Renal pelvis (tissue), 4 donors: Measurements from ENCODE around the gene CRACDL. TPM values are rescaled to one million over a fixed set of nuclear protein-coding genes. Genes with fewer than 3 reads are reported as not detected.

ENCODE experiments used
- DNase-seq: peaks from one replicate; pipeline ENCODE4 v3.0.0-alpha.2; 2013
- polyA plus RNA-seq, 3 donors: library from polyadenylated mRNA; unstranded; fragments of 120-200 nt; gene quantifications; one replicate each; pipeline ENCODE4 v1.2.1, GENCODE V29; 2013; ENCODE audit not compliant: insufficient read length in 3 of 3

CRACDL gene
- polyA plus RNA-seq, 3 donors: 3.0 to 3.4 (median 3.0) TPM

GRCh38 chr2:98825404-98825803, 110.6 kb downstream of the CRACDL start:
- DNase-seq: no peak

DNA sequence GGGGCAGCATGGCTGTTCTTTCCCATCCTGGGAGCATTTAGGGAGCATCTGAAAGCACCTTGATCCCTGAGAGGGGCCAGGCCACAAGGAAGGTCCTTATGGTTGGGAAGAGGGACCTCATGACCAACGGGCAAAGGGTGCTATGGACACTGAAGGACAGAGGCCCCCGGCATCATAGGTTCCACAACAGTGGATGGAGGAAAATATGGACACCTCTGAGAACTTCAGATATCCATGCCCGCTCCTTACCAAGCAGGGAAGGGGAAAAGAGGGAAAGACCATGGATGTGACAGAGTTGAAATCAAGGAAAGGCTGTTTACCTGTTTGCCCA, 111.0 kb downstream of the CRACDL start:
- DNase-seq: no peak

GRCh38 chr2:98824256-98825019, 111.6 kb downstream of the CRACDL start:
- no peak for DNase-seq

DNA sequence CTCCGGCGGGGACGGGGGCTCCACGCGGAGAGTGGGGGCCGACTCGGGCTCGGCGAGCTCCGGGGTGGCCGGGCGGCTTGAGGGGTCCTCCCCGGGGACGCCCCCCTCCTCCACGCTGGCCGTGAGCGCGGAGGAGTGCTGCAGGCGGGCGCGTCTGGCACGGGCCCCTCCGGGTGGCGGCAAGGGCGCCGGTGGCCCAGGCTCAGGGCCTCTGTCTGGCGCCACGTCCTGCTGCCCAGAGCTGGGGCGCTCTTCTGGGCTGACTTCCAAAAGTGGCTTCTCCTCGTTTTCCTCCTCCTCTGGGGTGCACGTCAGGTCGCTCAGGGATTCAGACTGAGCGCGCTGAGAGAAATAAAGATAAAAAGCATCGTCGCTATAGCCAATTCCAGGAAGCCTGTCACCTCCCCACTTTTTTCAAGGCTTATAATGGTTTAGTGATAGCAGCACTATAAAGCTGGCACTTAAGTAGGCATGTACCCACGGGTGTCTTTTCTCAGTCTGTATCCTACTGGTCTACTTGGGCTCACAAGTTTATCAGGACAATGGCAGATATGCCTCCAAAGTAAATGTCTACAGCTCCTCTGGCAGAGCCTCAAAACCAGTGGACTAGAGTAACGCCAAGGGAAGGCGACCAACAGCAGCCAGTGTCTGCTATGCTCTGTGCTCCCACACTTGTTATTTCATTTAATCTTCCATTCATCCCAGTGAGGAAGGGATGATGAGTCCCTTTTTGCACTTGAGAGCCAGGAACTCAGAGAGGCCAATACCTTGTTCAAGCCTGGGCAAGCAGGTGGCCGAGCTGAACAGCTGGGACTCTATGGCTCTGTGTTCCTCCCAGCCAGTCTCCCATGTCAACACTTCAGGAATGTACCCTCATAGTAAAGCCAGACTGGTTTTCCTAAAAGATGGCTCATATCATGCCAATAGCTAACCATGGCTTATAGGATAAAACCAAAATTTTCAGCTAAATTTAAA, 112.5 kb downstream of the CRACDL start:
- DNase-seq: no peak

DNA sequence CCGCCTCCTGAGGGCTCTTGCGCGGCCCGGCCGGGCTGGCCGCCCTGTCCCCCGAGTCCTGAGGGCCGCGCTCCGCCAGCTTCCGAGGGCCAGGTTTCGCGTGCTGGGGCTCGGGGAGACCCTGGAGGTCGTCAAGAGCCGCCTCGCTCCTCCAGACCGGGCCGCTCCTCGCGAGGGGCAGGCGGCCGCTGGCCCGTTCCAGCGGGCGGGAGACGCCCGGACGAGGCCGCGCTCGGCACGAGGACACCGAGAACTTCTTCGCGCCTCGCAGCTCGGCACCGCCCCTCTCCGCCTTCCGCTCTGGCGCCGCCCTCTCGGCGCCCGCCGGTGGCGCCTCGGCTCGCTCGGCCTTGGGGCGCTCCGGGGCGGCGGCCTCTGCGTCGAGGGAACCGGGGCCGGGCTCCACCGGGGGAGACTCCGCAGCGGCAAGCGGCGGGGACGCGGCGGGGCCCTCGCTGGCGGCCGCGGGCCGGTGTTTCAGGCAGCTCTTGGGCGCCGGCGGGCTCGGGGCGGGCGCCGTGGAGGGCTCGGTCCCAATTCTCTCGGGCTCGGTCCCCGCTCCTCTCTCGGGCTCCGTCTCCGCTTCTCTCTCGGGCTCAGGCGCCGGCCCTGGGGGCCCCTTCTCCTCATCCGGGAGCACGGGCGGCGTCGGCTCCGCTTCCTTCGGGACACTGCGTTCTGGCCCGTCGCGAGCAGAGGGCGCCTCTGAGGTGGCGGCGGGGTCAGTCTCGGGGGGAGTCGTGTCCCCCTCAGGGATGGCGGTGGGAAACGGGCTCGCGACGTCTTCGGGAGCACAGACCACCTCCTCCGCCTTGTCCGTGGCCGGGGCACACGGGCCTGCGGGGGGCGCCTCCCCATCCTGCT, 113.5 kb downstream of the CRACDL start:
- peak; percentile 46 for DNase-seq

DNA sequence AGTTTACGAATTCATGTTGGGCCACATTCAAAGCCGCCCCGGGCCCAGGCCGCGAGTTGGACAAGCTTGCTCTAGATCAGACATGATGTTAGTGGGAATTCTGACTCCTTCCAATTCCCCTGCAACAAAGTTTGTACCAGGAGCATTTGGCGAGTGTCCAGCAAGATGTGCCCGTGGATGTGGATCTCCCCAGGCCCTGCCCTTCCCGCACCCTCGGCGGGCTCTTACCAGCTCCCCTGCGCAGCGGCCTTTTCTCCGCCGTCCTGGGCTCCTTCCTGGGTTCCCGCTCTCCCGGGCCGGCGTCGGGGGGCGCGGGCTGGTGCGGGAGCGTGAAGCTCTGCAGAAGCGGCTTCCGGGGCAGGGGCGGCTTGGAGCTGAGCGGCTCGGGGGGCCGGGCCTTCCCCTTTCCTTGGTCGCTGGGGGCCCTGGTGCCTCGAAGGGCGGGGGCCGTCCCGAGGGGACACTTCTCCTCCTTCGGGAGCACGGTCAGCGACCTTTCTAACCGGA, 114.3 kb downstream of the CRACDL start:
- DNase-seq: no peak

GRCh38 chr2:98819231-98819766, 116.7 kb downstream of the CRACDL start:
- no peak for DNase-seq

DNA sequence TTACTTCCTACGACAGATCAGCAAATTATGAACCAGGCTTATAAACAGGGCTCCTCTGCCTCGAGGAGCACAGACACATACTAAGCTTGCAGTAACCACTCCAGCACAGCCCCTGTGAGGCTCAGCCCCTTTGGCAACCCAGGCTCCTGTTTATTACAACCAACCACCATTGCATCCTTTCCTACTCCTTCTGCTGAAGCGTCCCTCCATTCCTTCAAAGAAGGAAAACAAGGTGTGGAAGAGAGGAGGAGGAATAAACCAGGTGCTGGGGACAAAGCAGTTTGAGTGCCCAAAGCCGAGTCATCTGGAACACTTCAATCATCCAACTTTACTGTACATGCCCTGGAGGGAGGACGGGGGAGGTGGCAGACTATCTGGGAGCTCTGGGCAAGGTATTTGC, 117.9 kb downstream of the CRACDL start:
- no peak for DNase-seq

GRCh38 chr2:98816281-98816680, 119.7 kb downstream of the CRACDL start:
- no peak for DNase-seq

- DNase-seq: no peak
Observed at GRCh38 chr2:98815795-98816194, 120.2 kb downstream of the CRACDL start.

- no peak for DNase-seq
Observed at GRCh38 chr2:98811766-98812165, 124.3 kb downstream of the CRACDL start.

GRCh38 chr2:98810588-98810928, 125.5 kb downstream of the CRACDL start:
- DNase-seq: no peak

GRCh38 chr2:98809878-98810587, 126.0 kb downstream of the CRACDL start:
- DNase-seq: no peak

- DNase-seq: no peak
Observed at GRCh38 chr2:98809116-98809515, 126.9 kb downstream of the CRACDL start.

DNA sequence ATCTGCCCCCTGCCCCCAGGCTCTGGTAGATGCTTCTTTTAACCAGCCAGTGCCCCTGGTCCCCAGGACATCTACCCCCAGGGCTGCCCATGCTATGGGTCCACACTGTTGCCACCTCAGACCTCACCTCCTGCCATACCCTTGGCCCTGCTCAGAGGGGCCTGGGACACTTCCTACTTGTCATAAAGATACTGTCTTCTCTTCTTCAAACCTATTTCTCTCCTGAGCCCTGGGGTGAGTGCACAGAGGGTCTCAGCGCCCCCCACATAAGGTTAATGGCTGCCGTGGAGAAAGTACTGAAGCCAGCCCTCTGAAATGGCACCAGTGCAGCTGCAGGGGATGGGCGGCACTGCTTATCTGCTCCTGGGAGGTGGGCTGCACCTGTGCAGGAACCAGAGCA, 127.5 kb downstream of the CRACDL start:
- DNase-seq: no peak

DNA sequence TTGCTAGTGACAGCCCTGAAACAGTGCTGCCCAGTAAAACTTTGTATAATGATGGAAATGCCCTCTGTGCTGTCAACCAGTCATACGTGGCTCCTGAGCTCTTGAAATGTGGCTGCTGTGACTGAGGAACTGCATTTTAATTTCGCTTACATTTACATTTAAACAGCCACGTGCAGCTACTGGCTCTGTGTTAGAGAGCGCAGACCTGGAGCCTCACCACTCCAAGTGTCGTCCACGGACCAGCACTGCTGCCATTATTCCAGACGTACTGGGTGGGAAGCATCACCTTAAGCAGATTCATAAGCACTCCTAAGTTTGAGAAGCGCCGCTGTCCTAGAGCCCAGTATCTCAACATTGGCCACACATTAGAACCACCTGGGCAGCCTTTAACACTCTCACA, 128.1 kb downstream of the CRACDL start:
- DNase-seq: no peak

GRCh38 chr2:98807221-98807620, 128.8 kb downstream of the CRACDL start:
- no peak for DNase-seq

DNA sequence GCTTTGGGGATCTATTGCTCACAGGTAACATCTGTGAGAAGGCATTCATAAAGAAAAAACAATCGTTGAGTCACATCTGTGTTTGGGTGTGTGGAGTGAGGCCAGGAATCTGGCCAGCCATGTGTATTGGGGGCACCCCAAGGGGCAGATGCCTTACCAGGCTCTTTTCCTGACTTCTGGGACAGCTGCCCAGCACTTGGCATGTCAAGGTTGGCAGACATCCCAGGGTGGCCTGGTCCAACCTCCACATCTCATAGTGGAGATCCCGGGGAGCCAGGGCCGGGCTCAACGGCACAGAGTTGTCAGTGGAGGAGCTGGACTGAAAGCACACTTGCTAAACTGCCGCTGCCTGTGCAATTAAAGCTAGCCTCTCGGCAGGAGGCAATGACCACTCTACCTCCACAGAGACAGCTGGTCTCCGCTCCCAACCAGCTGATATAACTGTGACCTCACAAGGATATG, 129.8 kb downstream of the CRACDL start:
- DNase-seq: no peak

DNA sequence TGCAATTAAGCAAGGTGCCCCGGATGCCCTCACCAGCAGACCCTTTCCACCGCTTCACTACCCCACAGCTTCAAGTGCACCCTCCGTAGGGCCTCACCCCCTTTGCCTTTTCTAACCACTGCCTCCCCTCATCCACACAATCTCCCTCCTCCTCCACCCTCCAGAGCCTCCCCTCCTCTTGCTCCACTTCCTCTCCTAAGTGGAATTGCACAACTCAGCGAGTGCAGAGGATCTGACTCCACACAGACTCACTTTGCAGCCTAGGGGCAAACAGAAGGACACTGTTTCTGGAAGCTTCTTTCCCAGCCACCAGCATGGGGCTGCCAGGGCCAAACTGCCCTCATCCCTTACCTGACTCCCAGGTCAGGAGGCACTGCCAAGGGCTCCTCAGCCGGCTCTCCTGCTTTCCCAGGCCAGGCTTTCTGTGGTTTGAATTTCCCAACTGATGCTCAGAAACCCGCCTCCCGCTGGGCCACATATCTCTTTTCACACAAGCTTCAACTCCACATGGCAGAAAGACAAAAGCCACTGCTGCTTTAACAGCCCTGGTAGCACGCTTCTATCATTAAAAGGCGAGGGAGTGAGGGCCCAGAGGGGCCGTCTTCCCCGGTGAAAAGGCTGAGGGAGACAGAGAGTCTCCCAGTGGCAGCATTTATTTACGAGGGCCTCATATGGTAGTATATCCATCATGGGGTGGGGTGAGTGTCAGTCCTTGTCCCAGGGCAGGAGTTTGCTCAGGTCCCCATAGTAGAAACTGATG, 130.4 kb downstream of the CRACDL start:
- DNase-seq: no peak

DNA sequence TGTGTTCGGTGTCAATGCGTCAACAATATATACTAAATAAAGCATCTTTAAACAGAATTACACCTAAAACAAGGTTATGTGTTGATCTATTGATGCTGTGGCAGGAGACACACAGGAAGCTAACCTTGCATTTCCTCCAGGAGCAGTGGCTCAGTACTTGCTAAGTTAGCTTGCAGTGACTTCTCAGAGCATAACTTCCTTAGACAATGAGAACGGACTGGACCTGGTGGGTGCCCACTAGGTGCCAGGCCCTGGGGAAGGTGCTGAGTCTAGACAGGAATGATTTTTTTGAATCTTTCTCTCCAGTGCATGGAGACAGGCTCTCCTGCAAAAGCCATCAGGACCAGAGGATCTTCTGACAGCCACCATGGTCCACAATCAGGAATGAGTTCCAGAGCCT, 131.3 kb downstream of the CRACDL start:
- DNase-seq: no peak
